Neural progenitor cell (in vitro differentiated cells): ENCODE results near the gene GPATCH4.
"Not testable (repeated sequence)": the region's sequence is repeated elsewhere in the genome, so short reads cannot be mapped to it uniquely, and the experiment has no call there.

Experiments
- EZH2 ChIP-seq: fragments of 200-600 bp; sonication (generic); IDR thresholded peaks from 2 replicates; pipeline ENCODE4 v1.6.1; 2017; ENCODE audit warnings: antibody characterized with exemption, mild to moderate bottlenecking, moderate library complexity
- TF ChIP-seq, protein P1 (sequence below): fragments of 200-600 bp; sonication (generic); IDR thresholded peaks from 2 replicates; pipeline ENCODE4 v1.5.1; 2017; ENCODE audit warnings: antibody characterized with exemption, mild to moderate bottlenecking

GRCh38 chr1:156607344-156607743 lies 6.1 kb upstream of the GPATCH4 start:
- TF ChIP-seq, protein P1, sequence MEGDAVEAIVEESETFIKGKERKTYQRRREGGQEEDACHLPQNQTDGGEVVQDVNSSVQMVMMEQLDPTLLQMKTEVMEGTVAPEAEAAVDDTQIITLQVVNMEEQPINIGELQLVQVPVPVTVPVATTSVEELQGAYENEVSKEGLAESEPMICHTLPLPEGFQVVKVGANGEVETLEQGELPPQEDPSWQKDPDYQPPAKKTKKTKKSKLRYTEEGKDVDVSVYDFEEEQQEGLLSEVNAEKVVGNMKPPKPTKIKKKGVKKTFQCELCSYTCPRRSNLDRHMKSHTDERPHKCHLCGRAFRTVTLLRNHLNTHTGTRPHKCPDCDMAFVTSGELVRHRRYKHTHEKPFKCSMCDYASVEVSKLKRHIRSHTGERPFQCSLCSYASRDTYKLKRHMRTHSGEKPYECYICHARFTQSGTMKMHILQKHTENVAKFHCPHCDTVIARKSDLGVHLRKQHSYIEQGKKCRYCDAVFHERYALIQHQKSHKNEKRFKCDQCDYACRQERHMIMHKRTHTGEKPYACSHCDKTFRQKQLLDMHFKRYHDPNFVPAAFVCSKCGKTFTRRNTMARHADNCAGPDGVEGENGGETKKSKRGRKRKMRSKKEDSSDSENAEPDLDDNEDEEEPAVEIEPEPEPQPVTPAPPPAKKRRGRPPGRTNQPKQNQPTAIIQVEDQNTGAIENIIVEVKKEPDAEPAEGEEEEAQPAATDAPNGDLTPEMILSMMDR = not testable (repeated sequence)
- not testable (repeated sequence) for TF ChIP-seq EZH2
